GM12878 (cell line): ENCODE measurements around the gene BMERB1. TPM values are rescaled to one million over a fixed set of nuclear protein-coding genes. Genes with fewer than 3 reads are reported as not detected.

Experiments
- ATAC-seq: fragments of 200-7000 bp; cut with Tn5 transposase; 3 replicates; pipeline ENCODE4 v1.9.1; 2020; ENCODE audit warnings: mild to moderate bottlenecking, moderate library complexity
- BruUV-seq: library from RNA; stranded (reverse); fragments of 400-500 nt; replicated peaks from 2 replicates; lab custom pipeline; 2021; lab: Mats Ljungman, UMichigan
- CTCF ChIA-PET: fragments of 300-600 bp; sonication (Branson Sonifier 250); formaldehyde crosslinking; extraction: SDS; loops from one replicate; lab custom pipeline; 2021; ENCODE audit warnings: inconsistent platforms; lab: Yijun Ruan, JAX
- POLR2A ChIA-PET: fragments of 350-600 bp; formaldehyde crosslinking; extraction: SDS; loops from one replicate; lab custom pipeline; 2021; ENCODE audit warnings: inconsistent platforms; lab: Charles Lee
- RAD21 ChIA-PET: fragments of 300-600 bp; sonication (Branson Sonifier 250); formaldehyde crosslinking; loops from one replicate; lab custom pipeline; 2023; ENCODE audit warnings: antibody characterized with exemption; ENCODE audit not compliant: unreplicated experiment; lab: Charles Lee
- SMC1A ChIA-PET: fragments of 300-600 bp; sonication (Branson Sonifier 250); formaldehyde crosslinking; loops from one replicate; lab custom pipeline; 2023; ENCODE audit not compliant: unreplicated experiment, uncharacterized antibody; lab: Charles Lee
- DNase-seq: peaks from one replicate; pipeline ENCODE4 v3.0.0-alpha.2; 2011; ENCODE audit warnings: low read depth, low spot score
- FAIRE-seq: peaks from 3 replicates; lab custom pipeline; 2011; peaks lifted over from hg19 to GRCh38; lab: Jason Lieb, UNC
- H2AFZ ChIP-seq: 2 replicates; pipeline ENCODE4 v1.6.0; 2011; ENCODE audit warnings: low read depth, low read length, control low read depth; ENCODE audit not compliant: control insufficient read depth
- H3K27ac ChIP-seq: 2 replicates; pipeline ENCODE4 v1.5.1; 2011; ENCODE audit warnings: control low read depth; ENCODE audit not compliant: control insufficient read depth, insufficient read depth
- H3K27me3 ChIP-seq, 2 experiments: replicated peaks in 1 of 2; 2 replicates each; pipeline versions ENCODE4 v1.6.0 to v1.6.1; 2011; ENCODE audit warnings: low read length in 1 of 2; ENCODE audit not compliant: control insufficient read depth in 2 of 2, insufficient read depth in 2 of 2
- H3K36me3 ChIP-seq, 2 experiments: 2 replicates each; pipeline ENCODE4 v1.5.1; 2011; ENCODE audit warnings: low read length in 1 of 2; ENCODE audit not compliant: control insufficient read depth in 2 of 2, insufficient read depth in 2 of 2
- H3K4me1 ChIP-seq: 2 replicates; pipeline ENCODE4 v1.6.1; 2011; ENCODE audit warnings: mild to moderate bottlenecking, low read length, moderate library complexity, mixed read lengths; ENCODE audit not compliant: control insufficient read depth, insufficient read depth
- H3K4me2 ChIP-seq: 2 replicates; pipeline ENCODE4 v1.6.0; 2011; ENCODE audit warnings: control low read depth; ENCODE audit not compliant: control insufficient read depth, insufficient read depth
- H3K4me3 ChIP-seq: fragments of 200-600 bp; sonication (generic); 2 replicates; pipeline ENCODE4 v1.5.1; 2016
- H3K79me2 ChIP-seq: 2 replicates; pipeline ENCODE4 v1.6.0; 2011; ENCODE audit warnings: low read length; ENCODE audit not compliant: control insufficient read depth, insufficient read depth
- H3K9ac ChIP-seq: 2 replicates; pipeline ENCODE4 v1.8.0; 2011; ENCODE audit warnings: low read length, control low read depth, mixed read lengths; ENCODE audit not compliant: control insufficient read depth, insufficient read depth
- H3K9me3 ChIP-seq: replicated peaks from 3 replicates; pipeline ENCODE4 v1.5.1; 2011; ENCODE audit warnings: mild to moderate bottlenecking, low read length; ENCODE audit not compliant: control insufficient read depth, insufficient read depth
- H4K20me1 ChIP-seq: 2 replicates; pipeline ENCODE4 v1.6.0; 2011; ENCODE audit not compliant: control insufficient read depth, insufficient read depth
- HDAC2 ChIP-seq: fragments of 200-600 bp; sonication (generic); IDR thresholded peaks from 2 replicates; pipeline ENCODE4 v1.6.1; 2017
- JUNB ChIP-seq: IDR thresholded peaks from 2 replicates; pipeline ENCODE4 v1.6.1; 2016; ENCODE audit warnings: antibody characterized with exemption, mild to moderate bottlenecking
- PAX8 ChIP-seq: fragments of 450-650 bp; IDR thresholded peaks from 2 replicates; pipeline ENCODE4 v1.6.1; 2017; ENCODE audit warnings: mild to moderate bottlenecking, moderate library complexity
- STAT1 ChIP-seq: fragments of 450-650 bp; conservative IDR thresholded peaks from 2 replicates; pipeline ENCODE4 v1.6.1; 2014; ENCODE audit warnings: antibody characterized with exemption, mild to moderate bottlenecking
- WGBS: methylation state at CpG from one replicate; pipeline ENCODE4 v1.1.6; 2016; ENCODE audit warnings: low lambda C conversion rate; ENCODE audit not compliant: insufficient replicate concordance, insufficient coverage; ENCODE audit errors: missing lambda C conversion rate; 5-methylcytosine and 5-hydroxymethylcytosine counted together
- in situ Hi-C: fragments of 300-500 bp; cut with MboI; formaldehyde crosslinking; loops from 9 replicates; pipeline ENCODE4 v1.14.3; 2018; ENCODE audit warnings: mixed read lengths
- intact Hi-C: fragments of 100-400 bp; cut with micrococcal nuclease; formaldehyde crosslinking; loops from one replicate; pipeline ENCODE4 v1.14.2; 2022; ENCODE audit not compliant: unreplicated experiment
- polyA plus RNA-seq, 11 experiments: library from polyadenylated mRNA; depleted of rRNA in 4 of 11; unstranded in 6 of 11; stranded (reverse) in 5 of 11; fragments of >200 nt; fragmentation: Nextera tagmentation in 4 of 11; fragmentation: Illumina TruSeq in 1 of 11; extraction: Ambion mirVana in 4 of 11; extraction: Trizol in 1 of 11; gene quantifications; 1 replicate in 1 of 11; 2 replicates in 10 of 11; pipeline versions ENCODE4 v1.2.1 to v1.2.3, GENCODE V29; 2011 to 2016; ENCODE audit warnings: inconsistent platforms in 2 of 11, missing spikeins in 2 of 11, low read depth in 1 of 11
- total RNA-seq, 4 experiments: library from RNA; depleted of rRNA in 3 of 4; stranded (reverse); fragments of >200 nt in 3 of 4; fragmentation: Illumina TruSeq in 1 of 4; extraction: Trizol in 1 of 4; gene quantifications; 2 replicates each; pipeline versions ENCODE4 v1.2.1 to v1.2.3, GENCODE V29; 2013 to 2021
- TF ChIP-seq, protein P1 (sequence below): IDR thresholded peaks from 2 replicates; pipeline ENCODE4 v1.6.1; 2011; ENCODE audit warnings: mild to moderate bottlenecking, low read depth, low read length, moderate library complexity; ENCODE audit not compliant: insufficient replicate concordance

BMERB1 gene
- total and polyA plus RNA-seq, 10 of the 15 experiments (the other 5 are each of a cell fraction or from before 2014, with no cell fraction given), result 0.05 to 0.68 (median 0.34) TPM

DNA sequence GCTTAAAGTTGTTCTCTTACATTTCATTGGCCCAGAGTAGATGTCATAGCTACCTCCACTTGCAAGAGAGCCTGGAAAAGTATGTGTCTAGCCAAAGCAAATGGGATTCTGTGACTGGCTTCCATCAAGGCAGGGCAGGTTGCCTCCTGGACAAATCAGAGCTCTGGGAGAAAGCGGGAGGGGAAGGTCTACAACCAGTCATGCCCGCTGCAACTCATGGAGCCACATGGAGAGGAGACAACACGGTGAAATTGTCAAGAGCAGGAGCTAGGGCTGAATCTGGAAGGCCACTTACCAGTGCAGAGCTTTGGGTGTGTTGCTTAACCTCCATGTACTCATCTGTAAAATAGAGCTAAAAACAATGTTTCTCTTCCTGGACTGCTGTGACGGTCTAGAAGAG lies 124.8 kb downstream of the BMERB1 start:
- no TSS peak for BruUV-seq
- FAIRE-seq (no peak), ATAC-seq (no peak), DNase-seq (no peak)
- intact Hi-C loops (no loop called here), in situ Hi-C loops (loop anchor here (25.0 kb wide), 1 partner anchor 747 kb away; no protein-coding TSS in a partner anchor)
- RAD21 ChIA-PET, result interaction anchor here (0.5 to 0.8 kb wide), 2 partner anchors 9 to 84 kb away, joined by 3 read pairs; partner anchors contain the start of gene MARF1
- Histone ChIP-seq H3K9me3 (no peaks in the 10 kb centered on the region; the same call in 2 of the 3 replicates), H3K4me1 (no peaks in the 10 kb centered on the region), H3K4me2 (no peak overlapping the region), H3K9ac (no peak overlapping the region), H3K79me2 (no peaks in the 10 kb centered on the region), H2AFZ (no peak overlapping the region), H3K36me3 (no peaks in the 10 kb centered on the region), H3K4me3 (no peak overlapping the region), H3K27me3 (no peaks in the 10 kb centered on the region), H3K27ac (no peak overlapping the region), H4K20me1 (no peaks in the 10 kb centered on the region)
- CTCF ChIA-PET, result interaction anchor here (0.6 to 1.1 kb wide), 3 partner anchors 8 to 48 kb away, joined by 3 to 4 read pairs (median 3); no protein-coding TSS in a partner anchor
- WGBS, result 31% methylated on average over 4 of the region's 4 CpGs
- POLR2A ChIA-PET, result interaction anchor here (0.5 to 0.9 kb wide), 2 partner anchors 10 to 198 kb away, joined by 3 to 9 read pairs; no protein-coding TSS in a partner anchor
- no peak for TF ChIP-seq JUNB
- no peak for TF ChIP-seq HDAC2
- no peak for TF ChIP-seq STAT1
- TF ChIP-seq, protein P1, sequence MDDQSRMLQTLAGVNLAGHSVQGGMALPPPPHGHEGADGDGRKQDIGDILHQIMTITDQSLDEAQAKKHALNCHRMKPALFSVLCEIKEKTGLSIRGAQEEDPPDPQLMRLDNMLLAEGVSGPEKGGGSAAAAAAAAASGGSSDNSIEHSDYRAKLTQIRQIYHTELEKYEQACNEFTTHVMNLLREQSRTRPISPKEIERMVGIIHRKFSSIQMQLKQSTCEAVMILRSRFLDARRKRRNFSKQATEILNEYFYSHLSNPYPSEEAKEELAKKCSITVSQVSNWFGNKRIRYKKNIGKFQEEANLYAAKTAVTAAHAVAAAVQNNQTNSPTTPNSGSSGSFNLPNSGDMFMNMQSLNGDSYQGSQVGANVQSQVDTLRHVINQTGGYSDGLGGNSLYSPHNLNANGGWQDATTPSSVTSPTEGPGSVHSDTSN, result no peak
- no peak for TF ChIP-seq PAX8
- SMC1A ChIA-PET, result interaction anchor here (0.9 to 1.8 kb wide), 3 partner anchors 8 to 32 kb away, joined by 3 to 4 read pairs (median 3); no protein-coding TSS in a partner anchor
